ENCODE data around the gene OGFR. TPM values are rescaled to one million over a fixed set of nuclear protein-coding genes. Genes with fewer than 3 reads are reported as not detected.
"Not testable (repeated sequence)": the region's sequence is repeated elsewhere in the genome, so short reads cannot be mapped to it uniquely, and the experiment has no call there.

OGFR gene
- total RNA-seq, 1 donor: 33.7 TPM

DNA sequence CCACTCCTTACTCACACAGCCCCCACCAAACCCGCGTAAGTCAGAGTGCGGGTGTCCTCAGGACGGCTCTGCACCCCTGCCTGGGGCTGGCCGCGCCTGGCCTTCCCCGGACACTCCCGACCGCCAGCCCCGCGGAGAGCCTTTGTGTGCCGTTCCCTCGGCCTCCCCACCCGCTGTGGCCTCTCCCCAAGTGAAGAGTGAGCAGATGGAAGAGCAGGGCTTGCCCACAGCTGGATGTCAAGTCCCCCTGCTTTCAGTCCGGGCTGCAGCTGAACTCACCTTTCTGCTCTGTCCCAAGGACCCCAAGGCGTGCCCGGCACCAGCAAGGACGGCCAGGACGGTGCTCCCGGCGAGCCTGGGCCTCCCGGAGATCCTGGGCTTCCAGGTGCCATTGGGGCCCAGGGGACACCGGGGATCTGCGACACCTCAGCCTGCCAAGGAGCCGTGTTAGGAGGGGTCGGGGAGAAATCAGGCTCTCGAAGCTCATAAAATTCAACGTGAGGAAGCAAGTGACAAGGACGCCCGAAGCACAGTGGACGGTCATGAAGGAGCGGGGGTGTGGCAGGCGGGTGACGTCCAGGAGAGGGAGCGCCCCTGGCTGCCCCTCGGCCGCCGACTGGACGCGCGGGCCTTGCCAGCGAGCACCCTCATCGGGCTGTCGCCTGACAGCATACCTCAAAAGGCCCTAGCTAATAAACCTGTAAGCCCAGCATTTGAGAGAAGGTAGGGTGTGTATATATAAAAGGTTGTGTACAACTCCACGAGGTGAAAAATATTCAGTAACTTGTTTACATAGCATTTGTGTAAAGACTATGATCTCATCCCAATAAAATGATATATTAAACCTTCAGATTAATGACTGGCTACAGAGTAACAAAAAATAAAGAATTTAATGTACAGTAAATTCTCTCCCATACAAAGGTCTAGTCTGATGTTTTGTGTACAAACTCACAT is 35.9 kb downstream of the OGFR start:
- no peak overlapping the region for H3K4me3 ChIP-seq (ENCODE audit: low read depth, low read length)
- TF ChIP-seq, protein P1, sequence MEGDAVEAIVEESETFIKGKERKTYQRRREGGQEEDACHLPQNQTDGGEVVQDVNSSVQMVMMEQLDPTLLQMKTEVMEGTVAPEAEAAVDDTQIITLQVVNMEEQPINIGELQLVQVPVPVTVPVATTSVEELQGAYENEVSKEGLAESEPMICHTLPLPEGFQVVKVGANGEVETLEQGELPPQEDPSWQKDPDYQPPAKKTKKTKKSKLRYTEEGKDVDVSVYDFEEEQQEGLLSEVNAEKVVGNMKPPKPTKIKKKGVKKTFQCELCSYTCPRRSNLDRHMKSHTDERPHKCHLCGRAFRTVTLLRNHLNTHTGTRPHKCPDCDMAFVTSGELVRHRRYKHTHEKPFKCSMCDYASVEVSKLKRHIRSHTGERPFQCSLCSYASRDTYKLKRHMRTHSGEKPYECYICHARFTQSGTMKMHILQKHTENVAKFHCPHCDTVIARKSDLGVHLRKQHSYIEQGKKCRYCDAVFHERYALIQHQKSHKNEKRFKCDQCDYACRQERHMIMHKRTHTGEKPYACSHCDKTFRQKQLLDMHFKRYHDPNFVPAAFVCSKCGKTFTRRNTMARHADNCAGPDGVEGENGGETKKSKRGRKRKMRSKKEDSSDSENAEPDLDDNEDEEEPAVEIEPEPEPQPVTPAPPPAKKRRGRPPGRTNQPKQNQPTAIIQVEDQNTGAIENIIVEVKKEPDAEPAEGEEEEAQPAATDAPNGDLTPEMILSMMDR (IDR thresholded peaks at IDR 0.05; ENCODE audit: insufficient read depth, low read depth, low read length): no peak
- DNase-seq (ENCODE audit: low read depth): no peak

DNA sequence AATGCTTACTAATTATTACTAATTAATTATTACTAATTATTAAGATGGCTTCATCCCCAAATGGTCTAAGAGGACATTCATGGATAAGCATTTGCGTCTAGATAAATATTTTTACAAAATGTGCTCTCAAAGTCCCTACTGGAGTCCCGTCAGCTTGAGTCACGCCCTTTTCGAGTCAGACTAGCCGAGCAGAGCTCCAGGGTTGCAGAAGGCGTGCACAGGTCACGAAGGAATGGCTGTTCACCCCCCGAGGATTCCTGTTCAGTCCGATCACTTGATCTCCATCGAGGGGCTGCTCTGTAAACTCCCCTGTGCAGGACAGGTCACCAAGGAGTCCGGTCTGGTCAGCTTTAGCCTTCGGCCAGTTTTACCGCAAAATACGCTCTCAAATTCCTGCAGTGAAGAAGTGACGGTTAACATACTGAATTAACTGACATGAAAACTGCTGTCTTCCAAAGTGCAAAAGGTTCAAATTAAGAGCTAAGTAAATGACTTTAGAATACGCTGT is 37.1 kb downstream of the OGFR start:
- H3K4me3 ChIP-seq (ENCODE audit: low read depth, low read length): no peak overlapping the region
- DNase-seq (ENCODE audit: low read depth): no peak
- TF ChIP-seq, protein P1 (IDR thresholded peaks at IDR 0.05; ENCODE audit: insufficient read depth, low read depth, low read length): no peak

DNA sequence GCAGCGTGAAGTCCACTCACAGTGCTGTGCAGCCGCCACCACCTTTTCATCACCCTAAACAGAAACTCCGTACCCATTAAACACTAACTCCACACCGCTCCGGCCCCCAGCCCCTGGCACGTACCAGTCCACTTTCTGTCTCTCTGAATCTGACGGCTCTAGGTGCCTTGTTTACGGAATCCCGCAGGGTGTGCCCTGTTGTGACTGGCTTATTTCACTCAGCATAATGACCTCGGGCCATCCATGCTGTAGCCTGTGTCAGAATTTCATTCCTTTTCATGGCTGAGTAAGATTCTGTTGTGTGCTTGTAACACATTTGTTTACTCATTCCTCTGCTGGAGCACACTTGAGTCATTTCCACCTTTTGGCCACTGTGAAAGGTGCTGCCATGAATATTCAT is 39.0 kb downstream of the OGFR start:
- H3K4me3 ChIP-seq (ENCODE audit: low read depth, low read length): no peak overlapping the region
- peak; percentile 26 for DNase-seq (ENCODE audit: low read depth)
- TF ChIP-seq, protein P1 (IDR thresholded peaks at IDR 0.05; ENCODE audit: insufficient read depth, low read depth, low read length): no peak

DNA sequence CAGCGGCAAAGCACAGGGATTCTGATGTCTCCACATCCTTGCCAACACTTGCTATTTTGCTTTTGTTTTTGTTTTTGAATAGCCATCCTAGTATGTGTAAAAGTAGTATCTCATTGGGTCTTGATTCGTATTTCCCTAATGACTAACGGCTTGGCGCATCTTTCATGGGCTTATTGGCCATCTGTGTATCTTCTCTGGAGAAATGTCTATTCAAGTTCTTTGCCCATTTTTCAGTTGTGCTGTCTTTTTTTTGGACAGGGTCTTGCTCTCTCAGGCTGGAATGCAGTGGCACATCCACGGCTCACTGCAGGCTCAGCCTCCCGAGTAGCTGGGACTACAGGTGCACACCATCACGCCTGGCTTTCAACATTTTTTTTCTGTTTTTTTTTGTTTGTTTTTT is 39.5 kb downstream of the OGFR start:
- TF ChIP-seq, protein P1 (IDR thresholded peaks at IDR 0.05; ENCODE audit: insufficient read depth, low read depth, low read length): no peak
- DNase-seq (ENCODE audit: low read depth): no peak
- H3K4me3 ChIP-seq (ENCODE audit: low read depth, low read length): no peak overlapping the region

DNA sequence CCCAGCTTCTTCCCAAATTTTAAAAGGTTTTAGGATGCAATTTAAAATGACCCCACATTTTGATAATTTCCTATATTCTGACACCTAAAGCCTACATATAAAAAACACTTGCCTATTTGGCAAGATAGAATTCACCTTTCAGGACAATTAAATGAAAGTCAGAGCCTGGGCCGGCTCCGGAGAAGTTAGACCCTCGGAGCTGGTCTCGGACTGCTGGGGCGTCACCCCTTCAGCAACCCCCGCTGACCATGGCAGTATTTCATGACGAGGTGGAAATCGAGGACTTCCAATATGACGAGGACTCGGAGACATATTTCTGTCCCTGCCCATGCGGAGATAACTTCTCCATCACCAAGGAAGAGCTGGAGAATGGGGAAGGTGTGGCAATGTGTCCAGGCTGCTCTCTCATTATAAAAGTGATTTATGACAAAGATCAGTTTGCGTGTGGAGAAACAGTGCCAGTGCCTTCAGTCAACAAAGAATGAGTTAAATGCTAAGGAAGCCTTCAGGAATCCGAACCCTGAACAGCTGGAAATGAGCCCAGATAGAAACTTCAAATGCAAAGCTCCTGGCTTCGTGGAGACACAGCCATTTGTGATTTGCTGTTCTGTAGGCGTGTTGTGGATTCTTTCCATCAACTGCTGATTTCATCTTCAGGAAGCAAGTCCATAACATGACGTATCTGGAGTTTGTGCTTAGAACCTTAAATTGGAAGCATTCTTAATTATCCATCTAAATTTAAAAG is 41.0 kb downstream of the OGFR start:
- DNase-seq (ENCODE audit: low read depth): peak; percentile 70
- TF ChIP-seq, protein P1 (IDR thresholded peaks at IDR 0.05; ENCODE audit: insufficient read depth, low read depth, low read length): no peak

DNA sequence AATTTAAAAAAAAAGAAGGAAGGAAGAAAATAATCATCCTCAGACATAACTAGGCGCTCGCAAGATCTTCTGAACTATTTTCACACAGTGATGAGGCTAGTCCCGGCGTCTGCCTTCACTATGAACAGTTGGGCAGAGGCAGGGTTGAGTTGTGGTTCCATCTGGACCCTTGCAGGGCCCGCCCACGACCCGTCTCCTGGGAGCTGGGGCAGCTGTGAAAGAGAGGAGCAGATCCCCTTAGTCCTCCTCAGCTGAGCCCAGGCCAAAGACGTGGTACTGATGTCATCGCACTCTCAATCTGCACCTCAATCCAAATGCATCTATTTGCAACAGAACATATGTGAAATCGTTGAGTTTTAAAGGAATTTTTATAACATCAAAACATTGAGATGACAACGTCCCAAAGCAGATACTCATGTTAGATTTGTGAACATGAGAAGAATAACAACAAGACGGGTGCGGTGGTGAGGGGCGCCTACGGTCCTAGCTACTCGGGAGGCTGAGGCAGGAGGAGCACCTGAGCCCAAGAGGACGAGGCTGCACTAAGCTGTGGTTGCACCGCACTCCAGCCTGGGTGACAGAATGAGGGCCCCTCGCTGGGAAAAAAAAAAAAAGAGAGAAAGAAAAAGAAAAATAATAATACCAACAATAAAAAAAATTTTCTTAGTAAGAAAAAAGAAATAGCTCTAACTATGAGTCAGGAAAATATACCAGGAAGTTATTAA is 41.7 kb downstream of the OGFR start:
- no peak overlapping the region for H3K4me3 ChIP-seq (ENCODE audit: low read depth, low read length)
- DNase-seq (ENCODE audit: low read depth): no peak
- TF ChIP-seq, protein P1 (IDR thresholded peaks at IDR 0.05; ENCODE audit: insufficient read depth, low read depth, low read length): no peak

More for the DNA sequence above, 41.0 kb downstream of the OGFR start:
- no peak overlapping the region for H3K4me3 ChIP-seq (ENCODE audit: low read depth, low read length)

DNA sequence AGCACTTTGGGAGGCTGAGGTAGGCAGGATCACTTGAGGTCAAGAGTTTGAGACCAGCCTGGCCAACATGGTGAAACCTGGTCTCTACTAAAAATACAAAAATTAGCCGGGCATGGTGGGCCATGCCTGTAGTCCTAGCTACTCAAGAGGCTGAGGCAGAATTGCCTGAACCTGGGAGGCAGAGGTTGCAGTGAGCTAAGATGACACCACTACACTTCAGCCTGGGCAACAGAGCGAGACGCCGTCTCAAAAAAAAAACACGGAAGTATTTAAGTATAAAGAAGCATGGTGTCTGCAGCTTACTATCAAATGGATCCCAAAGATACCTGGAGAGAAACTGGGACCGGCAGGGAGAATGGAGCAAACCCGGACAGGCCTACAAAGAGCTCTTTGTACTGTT is 44.3 kb downstream of the OGFR start:
- H3K4me3 ChIP-seq (ENCODE audit: low read depth, low read length); DNase-seq (ENCODE audit: low read depth): not testable (repeated sequence)
